22Rv1 (cell line): ENCODE results near the gene COL6A3.

Source experiments
- CTCF ChIP-seq: fragments of 450-650 bp; IDR thresholded peaks from 2 replicates; pipeline ENCODE4 v1.5.1; 2017; ENCODE audit warnings: mild to moderate bottlenecking
- ZFX ChIP-seq: fragments of 450-650 bp; IDR thresholded peaks from 2 replicates; pipeline ENCODE4 v1.6.1; 2017; ENCODE audit warnings: antibody characterized with exemption, borderline replicate concordance

GRCh38 chr2:237374284-237375060 lies 39.5 kb downstream of the COL6A3 start:
- TF ChIP-seq ZFX (no peak), CTCF (no peak)
